Stimulated activated CD8-positive, alpha-beta memory T cell treated with anti-CD3 and anti-CD28 coated beads, Interleukin-2, amount 100 ng/mL, for 1 hour (primary cell): ENCODE data around the gene MBNL1.

Experiments
- DNase-seq, 2 donors: peaks; one replicate each; pipeline ENCODE4 v3.0.0-alpha.2; 2020; ENCODE audit warnings: low read depth in 2 of 2

The MBNL1 gene

DNA sequence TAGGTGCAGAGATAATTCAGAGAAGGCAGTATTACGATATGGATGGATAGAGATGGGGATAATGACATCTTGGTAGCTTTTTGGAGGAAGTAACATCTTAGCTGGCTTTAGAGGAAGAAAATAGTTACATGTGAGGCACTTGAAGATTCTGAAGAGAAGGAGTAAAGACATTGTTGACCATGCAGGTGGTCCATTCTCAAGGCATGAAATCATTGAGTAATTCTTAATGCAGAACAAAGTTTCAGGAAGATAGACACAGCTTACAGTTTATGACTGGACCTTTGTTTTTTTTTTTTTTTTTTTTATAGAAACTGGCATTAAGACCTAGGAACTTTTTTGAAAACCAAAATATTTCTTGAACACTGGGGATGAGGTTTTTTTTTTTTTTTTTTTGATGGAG lies 28.2 kb downstream of the MBNL1 start:
- no peak for DNase-seq

DNA sequence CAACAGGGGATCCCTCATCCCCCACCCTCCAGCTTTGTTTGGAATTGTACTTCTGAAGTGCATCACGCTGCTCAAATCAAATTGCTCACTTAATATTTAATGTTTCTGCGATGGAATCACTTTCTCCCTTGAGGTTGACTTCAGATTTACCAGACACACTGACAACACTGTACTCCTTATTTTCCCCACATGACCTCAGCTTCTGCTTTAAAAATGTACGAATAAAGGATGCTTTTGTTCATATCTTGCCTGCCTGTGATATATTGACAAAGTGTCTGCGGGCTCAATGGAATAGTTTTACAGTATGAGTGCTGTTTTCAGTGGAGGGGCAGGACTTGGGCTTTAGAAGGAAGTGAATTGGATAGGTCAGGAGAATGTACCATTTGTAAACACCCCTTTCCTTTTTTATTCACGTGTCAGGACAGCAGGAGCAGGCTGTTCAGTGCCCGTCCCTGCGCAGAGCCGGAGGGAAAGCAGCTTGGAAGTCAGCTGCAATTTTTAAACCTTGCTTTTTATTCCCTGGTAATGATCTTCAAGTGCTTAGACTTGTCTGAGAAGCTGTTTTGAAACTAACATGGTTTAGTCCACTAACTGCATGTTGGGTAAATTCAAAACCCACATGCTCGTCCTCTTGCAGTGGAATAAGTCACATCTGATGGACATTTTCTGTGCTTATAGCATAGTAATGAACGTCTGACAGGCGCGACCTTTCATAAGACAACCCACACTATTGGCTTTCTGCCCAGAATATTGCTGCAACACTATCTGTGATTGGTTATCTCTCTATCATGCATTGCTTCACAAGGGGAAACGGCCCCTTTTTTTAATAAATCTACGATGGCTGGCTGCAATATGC lies 29.9 kb downstream of the MBNL1 start:
- DNase-seq = no peak

GRCh38 chr3:152299249-152299976 lies 30.7 kb downstream of the MBNL1 start:
- no peak for DNase-seq

DNA sequence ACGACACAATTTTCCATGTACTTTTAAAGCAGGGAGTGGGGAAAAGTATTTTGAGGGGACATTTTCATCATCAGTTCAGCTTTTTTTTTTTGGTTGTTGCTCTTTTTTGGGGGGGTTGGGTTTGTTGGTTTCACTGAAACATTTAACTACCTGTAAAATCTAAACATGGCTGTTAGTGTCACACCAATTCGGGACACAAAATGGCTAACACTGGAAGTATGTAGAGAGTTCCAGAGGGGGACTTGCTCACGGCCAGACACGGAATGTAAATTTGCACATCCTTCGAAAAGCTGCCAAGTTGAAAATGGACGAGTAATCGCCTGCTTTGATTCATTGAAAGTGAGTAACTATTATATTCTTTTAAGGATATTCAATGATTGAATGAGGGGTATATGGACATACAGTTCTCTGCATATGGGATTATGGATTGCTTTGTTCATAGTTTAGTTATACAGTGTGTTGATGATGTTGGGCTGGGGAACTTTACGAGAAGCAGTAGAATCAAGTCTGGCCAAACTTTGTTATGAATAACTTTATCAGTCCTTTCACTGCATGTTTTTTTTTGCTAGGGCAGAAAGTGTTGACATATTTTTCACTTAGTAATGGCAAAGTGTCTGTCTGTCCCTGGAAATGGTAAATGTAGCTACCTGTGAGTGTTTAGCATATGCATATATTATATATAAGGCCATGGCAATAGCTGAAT lies 31.5 kb downstream of the MBNL1 start:
- DNase-seq = no peak

DNA sequence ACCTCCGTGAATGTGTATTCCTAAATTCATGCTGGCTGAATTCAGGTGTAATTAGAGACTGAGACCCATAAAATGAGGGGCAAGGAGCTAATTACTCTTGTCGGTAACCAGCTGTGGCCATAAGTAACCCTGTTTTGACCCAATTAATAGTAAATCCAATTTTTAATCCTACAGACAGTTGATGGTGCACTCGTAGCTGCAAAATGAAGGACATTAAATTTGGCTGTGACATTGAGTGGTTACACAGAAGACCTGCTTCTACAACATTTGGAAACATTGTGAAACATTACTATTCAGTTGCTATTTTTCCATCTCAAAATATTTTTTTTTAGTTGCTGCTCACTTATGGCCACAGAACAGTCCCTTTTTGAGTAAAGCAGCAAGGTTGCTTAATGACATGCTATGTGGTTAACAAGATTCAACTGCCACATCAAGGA lies 33.0 kb downstream of the MBNL1 start:
- DNase-seq = no peak

DNA sequence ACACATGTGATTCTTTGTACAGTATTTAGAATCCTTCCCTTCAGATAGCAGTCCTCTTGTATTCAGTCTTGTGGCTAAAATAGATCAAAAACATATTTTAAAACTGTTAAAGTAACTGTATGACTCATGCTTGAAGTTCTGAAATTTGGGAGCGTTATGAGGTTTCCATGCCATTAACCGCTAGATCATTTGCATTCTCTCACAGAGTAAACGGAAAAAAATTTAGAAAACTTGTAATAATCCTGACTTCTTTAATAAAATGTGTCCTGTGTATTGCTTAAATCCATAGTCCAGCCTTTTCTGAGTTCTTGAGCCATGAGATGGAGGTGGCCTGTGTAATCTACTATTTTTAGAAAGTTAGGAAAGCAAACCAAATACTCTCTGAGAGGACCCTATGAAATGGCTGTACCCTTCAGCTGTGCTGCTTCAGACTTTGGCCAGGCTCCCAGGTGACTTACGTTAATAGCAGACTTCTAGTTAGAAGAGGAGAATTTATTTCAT lies 33.8 kb downstream of the MBNL1 start:
- no peak for DNase-seq

- DNase-seq = no peak
Measured at GRCh38 chr3:152304160-152304559, 35.4 kb downstream of the MBNL1 start.

GRCh38 chr3:152305075-152305474 lies 36.3 kb downstream of the MBNL1 start:
- no peak for DNase-seq

DNA sequence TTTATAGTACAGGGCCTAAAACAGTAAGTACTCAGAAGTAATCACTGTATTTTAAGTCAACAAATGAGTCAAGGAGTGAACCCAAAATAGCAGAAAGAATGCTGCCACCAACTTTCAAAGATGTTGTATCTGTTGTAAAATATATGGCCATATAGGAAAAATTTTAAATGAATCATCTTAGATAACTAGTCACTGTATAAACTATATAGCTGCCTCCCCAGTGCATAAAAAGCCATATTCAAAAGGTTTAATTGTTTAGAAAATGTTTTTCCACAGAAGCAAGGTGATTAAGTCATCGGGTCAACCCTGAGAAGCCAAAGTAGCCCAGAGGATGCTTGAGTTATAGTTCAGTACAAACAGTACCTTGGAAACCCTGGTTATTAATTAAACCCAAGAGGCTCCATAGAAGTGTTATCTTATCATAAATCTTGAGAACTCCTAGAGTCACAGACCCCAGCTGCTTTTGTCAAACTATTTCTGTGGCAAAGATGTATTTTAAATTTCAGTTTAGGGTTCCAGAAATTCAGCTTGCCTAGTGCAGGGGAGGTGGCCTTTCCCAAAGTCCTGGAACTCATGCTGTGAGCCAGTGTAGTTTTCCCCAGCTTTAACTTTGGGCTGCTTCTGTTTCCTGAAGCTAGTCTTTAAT lies 39.2 kb downstream of the MBNL1 start:
- no peak for DNase-seq

GRCh38 chr3:152308475-152308844 lies 39.7 kb downstream of the MBNL1 start:
- no peak for DNase-seq

DNA sequence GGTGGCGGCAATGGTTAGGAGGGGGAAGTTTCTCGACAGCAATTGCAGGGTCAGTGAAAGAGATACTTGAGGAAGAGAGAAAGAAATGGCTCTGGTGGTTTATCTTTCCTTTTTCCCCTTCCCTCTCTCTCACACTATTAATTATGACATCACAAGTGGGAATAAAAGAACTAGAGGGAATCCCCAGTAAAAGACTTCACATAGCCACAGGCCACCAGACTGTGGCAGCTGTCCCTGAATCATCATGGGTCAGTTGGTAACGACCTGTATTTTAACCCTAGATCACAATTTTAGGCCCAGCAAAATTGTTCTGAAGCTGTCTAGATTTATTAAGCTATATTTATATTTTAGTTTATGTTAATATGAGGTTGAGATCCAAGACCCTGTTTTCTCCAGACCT lies 40.3 kb downstream of the MBNL1 start:
- no peak for DNase-seq

DNA sequence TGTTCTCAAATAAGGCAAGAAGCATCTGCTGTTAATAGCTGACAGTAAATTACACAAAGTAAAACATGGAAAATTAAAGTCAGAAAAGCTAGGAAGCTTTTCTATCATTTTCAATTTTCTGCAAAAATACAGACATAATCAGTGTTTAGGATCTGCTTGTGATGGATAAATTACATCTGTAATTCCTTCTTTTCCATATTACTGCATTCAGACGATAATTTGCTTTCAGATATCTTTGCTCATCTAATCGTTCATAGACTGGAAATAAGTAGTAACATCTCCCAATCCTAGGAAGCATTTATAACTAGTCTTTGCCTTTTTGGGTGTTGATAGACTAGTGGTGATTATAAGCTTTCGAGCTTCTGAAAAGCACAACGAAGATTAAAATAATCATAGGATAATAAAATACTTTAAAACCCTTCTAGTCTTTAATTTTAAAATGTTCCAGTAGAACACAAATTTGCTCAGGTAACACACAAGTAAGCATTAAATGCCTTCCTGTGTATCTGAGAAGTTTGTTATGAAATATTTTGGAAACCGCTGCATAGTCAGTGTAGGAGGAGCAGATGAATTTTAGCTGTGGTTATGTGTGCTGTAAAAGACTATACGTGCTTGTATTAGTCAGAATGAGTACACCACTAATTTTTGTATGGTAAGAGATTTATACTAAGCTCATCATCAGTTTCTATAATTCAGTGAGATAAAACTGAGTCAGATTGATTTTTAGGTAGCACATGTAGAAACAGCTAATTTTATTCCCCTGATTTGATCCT lies 41.0 kb downstream of the MBNL1 start:
- DNase-seq = no peak

GRCh38 chr3:152313430-152313829 lies 44.7 kb downstream of the MBNL1 start:
- DNase-seq = no peak

GRCh38 chr3:152313914-152314313 lies 45.2 kb downstream of the MBNL1 start:
- DNase-seq = no peak

DNA sequence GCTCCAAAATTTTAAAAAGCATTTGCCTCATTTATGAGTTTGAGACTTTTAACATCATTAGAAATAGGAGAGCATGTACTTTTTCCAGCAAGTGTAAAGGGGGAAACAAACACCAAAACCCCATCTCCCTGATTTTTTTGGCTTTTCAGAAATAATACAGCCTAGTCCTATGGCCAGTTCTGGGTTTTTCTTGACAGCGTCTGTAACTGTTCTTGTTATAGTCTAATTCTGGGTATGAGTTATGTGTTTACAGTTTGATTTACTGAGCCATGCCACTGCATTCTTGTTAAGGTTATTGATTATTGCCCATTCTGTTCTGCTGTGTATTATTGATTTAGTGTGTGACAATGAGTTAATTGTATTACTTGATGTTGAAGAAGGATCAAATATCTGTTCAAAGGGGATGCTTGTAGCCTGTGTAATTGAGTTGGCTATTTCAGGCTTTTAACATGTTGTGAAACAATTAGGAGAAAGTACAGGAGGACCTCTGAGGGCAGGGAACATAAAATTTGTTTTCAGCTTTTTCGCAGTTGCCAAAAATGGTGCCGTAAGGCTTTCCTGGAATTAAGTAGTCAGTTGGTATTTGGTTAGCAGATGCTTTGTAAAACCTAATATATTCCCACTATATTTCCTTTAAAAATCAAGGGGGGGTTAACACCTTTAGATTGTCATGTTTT lies 46.1 kb downstream of the MBNL1 start:
- DNase-seq = no peak

GRCh38 chr3:152315623-152316022 lies 46.9 kb downstream of the MBNL1 start:
- no peak for DNase-seq

GRCh38 chr3:152316318-152316717 lies 47.6 kb downstream of the MBNL1 start:
- no peak for DNase-seq

- DNase-seq = no peak
Measured at GRCh38 chr3:152317184-152317583, 48.5 kb downstream of the MBNL1 start.

DNA sequence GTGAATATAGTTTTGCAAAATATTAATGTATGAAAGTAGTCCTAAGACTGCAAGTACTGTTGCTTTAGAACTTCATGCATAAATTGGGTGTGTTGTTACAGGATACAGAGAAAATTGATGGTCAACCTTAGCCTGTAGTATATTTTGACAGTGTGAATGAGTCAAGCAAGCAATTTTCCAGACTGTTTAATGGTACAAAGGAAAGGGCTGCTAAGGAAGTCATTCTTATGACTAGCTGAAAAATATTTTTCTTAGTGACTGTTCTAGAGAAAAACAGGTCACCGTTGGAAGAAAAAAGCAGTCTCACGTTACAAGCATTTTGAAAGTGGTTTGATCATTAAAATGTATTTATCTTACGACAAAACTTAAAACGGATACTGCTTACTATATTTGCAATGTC lies 49.2 kb downstream of the MBNL1 start:
- DNase-seq = no peak

GRCh38 chr3:152318512-152318911 lies 49.8 kb downstream of the MBNL1 start:
- DNase-seq = no peak

DNA sequence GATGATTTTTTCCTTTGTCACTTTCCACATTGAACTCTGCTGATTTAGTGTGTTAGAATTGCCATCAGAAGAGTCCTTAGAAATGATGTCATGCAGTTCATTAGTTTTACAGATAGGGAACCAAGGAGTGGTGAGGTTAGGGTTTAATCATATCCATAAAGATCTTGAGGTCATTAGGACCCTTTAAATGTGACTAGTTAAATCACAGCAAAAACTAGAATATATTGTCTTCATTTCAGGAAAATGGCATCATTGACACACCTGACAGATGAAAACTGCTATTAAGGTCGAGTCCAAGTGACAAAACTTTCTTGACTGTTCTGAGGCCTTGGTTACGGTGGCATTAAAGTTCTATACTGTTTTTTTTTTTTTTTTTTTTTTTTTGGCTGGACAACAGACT lies 50.5 kb downstream of the MBNL1 start:
- no peak for DNase-seq
